ENCODE measurements around the gene ZNF726.
"Not testable (repeated sequence)": the region's sequence is repeated elsewhere in the genome, so short reads cannot be mapped to it uniquely, and the experiment has no call there.

GRCh38 chr19:23977256-23977655, 62.6 kb downstream of the ZNF726 start:
- not testable (repeated sequence) for TF ChIP-seq POLR2A, CTCF (IDR thresholded peaks at IDR 0.05)

Data from right lobe of liver (tissue), 4 donors.